ENCODE measurements around the gene MEOX1. TPM values are rescaled to one million over a fixed set of nuclear protein-coding genes. Genes with fewer than 3 reads are reported as not detected.

MEOX1 gene
- total RNA-seq, 1 donor from 2014 or later, result not detected

- Histone ChIP-seq H3K4me3 (ENCODE audit: insufficient read depth, low read depth, low read length) (no peak overlapping the region), H3K36me3 (ENCODE audit: insufficient read depth, low read length) (no peaks in the 10 kb centered on the region), H3K4me1 (ENCODE audit: insufficient read depth, low read length) (peaks cover 32% of the 10 kb centered on the region), H3K9me3 (ENCODE audit: insufficient read depth, low read depth, low read length) (no peaks in the 10 kb centered on the region), H2AFZ (ENCODE audit: low read depth, low read length) (no peak overlapping the region), H3K27ac (ENCODE audit: low read depth, low read length) (no peak overlapping the region), H3K9ac (ENCODE audit: low read length) (no peak overlapping the region), H4K20me1 (ENCODE audit: insufficient read depth, low read length) (no peaks in the 10 kb centered on the region), H3K4me2 (ENCODE audit: low read length) (no peak overlapping the region), H3K27me3 (ENCODE audit: insufficient read depth, low read length) (no peaks in the 10 kb centered on the region), H3K79me2 (ENCODE audit: insufficient read depth, low read length) (no peaks in the 10 kb centered on the region)
- Mint-ChIP-seq H3K27me3 (ENCODE audit: low read depth, unreplicated experiment) (peaks cover 7% of the 10 kb centered on the region), H3K36me3 (ENCODE audit: low read depth, unreplicated experiment) (peaks cover 2% of the 10 kb centered on the region), H3K4me1 (ENCODE audit: low read depth, unreplicated experiment) (peaks cover 23% of the 10 kb centered on the region), H3K9me3 (ENCODE audit: unreplicated experiment) (no peaks in the 10 kb centered on the region), H3K27ac (ENCODE audit: unreplicated experiment) (no peak overlapping the region), H3K4me3 (ENCODE audit: unreplicated experiment) (peak overlapping the region; percentile 5)
- FAIRE-seq, result no peak
- TF ChIP-seq EZH2 (IDR thresholded peaks at IDR 0.05; ENCODE audit: insufficient read depth, low read length) (no peak), CTCF (IDR thresholded peaks at IDR 0.05; ENCODE audit: insufficient read depth, low read depth, low read length) (no peak)
- DNase-seq (ENCODE audit: low read depth), result no peak
These were observed 66.3 kb downstream of the MEOX1 start for GRCh38 chr17:43595466-43595865.

GRCh38 chr17:43591779-43592562 is 69.8 kb downstream of the MEOX1 start:
- TF ChIP-seq CTCF (IDR thresholded peaks at IDR 0.05; ENCODE audit: insufficient read depth, low read depth, low read length) (no peak), EZH2 (IDR thresholded peaks at IDR 0.05; ENCODE audit: insufficient read depth, low read length) (no peak)
- Histone ChIP-seq H3K79me2 (ENCODE audit: insufficient read depth, low read length) (no peaks in the 10 kb centered on the region), H3K27me3 (ENCODE audit: insufficient read depth, low read length) (no peaks in the 10 kb centered on the region), H3K9me3 (ENCODE audit: insufficient read depth, low read depth, low read length) (no peaks in the 10 kb centered on the region), H3K27ac (ENCODE audit: low read depth, low read length) (peak overlapping the region; percentile 97), H4K20me1 (ENCODE audit: insufficient read depth, low read length) (no peaks in the 10 kb centered on the region), H3K4me2 (ENCODE audit: low read length) (peak overlapping the region; percentile 79), H2AFZ (ENCODE audit: low read depth, low read length) (peak overlapping the region; percentile 68), H3K36me3 (ENCODE audit: insufficient read depth, low read length) (no peaks in the 10 kb centered on the region), H3K4me3 (ENCODE audit: insufficient read depth, low read depth, low read length) (peak overlapping the region; percentile 2), H3K9ac (ENCODE audit: low read length) (peak overlapping the region; percentile 87), H3K4me1 (ENCODE audit: insufficient read depth, low read length) (peaks cover 25% of the 10 kb centered on the region)
- peaks cover 3% of the 10 kb centered on the region for H3K36me3 Mint-ChIP-seq (ENCODE audit: low read depth, unreplicated experiment)
- no peak overlapping the region for H3K4me3 Mint-ChIP-seq (ENCODE audit: unreplicated experiment)
- H3K27me3 Mint-ChIP-seq (ENCODE audit: low read depth, unreplicated experiment), result peaks cover under 1% of the 10 kb centered on the region
- peaks cover 13% of the 10 kb centered on the region for H3K4me1 Mint-ChIP-seq (ENCODE audit: low read depth, unreplicated experiment)
- no peak overlapping the region for H3K27ac Mint-ChIP-seq (ENCODE audit: unreplicated experiment)
- FAIRE-seq, result peak; percentile 49
- DNase-seq (ENCODE audit: low read depth), result peak; percentile 90
- peaks cover 9% of the 10 kb centered on the region for H3K9me3 Mint-ChIP-seq (ENCODE audit: unreplicated experiment)

- H3K27ac Mint-ChIP-seq (ENCODE audit: unreplicated experiment), result no peak overlapping the region
- Histone ChIP-seq H3K9me3 (ENCODE audit: insufficient read depth, low read depth, low read length) (no peaks in the 10 kb centered on the region), H3K36me3 (ENCODE audit: insufficient read depth, low read length) (no peaks in the 10 kb centered on the region), H3K79me2 (ENCODE audit: insufficient read depth, low read length) (no peaks in the 10 kb centered on the region), H3K27me3 (ENCODE audit: insufficient read depth, low read length) (no peaks in the 10 kb centered on the region), H3K4me1 (ENCODE audit: insufficient read depth, low read length) (peaks cover 25% of the 10 kb centered on the region), H3K9ac (ENCODE audit: low read length) (peak overlapping the region; percentile 87), H3K27ac (ENCODE audit: low read depth, low read length) (peak overlapping the region; percentile 97), H4K20me1 (ENCODE audit: insufficient read depth, low read length) (no peaks in the 10 kb centered on the region), H3K4me3 (ENCODE audit: insufficient read depth, low read depth, low read length) (peak overlapping the region; percentile 2), H3K4me2 (ENCODE audit: low read length) (peak overlapping the region; percentile 79), H2AFZ (ENCODE audit: low read depth, low read length) (peak overlapping the region; percentile 45)
- H3K27me3 Mint-ChIP-seq (ENCODE audit: low read depth, unreplicated experiment), result no peaks in the 10 kb centered on the region
- H3K36me3 Mint-ChIP-seq (ENCODE audit: low read depth, unreplicated experiment), result peaks cover 3% of the 10 kb centered on the region
- no peak for DNase-seq (ENCODE audit: low read depth)
- peaks cover 9% of the 10 kb centered on the region for H3K9me3 Mint-ChIP-seq (ENCODE audit: unreplicated experiment)
- H3K4me1 Mint-ChIP-seq (ENCODE audit: low read depth, unreplicated experiment), result peaks cover 13% of the 10 kb centered on the region
- no peak for FAIRE-seq
- no peak for TF ChIP-seq EZH2 (IDR thresholded peaks at IDR 0.05; ENCODE audit: insufficient read depth, low read length)
- TF ChIP-seq CTCF (IDR thresholded peaks at IDR 0.05; ENCODE audit: insufficient read depth, low read depth, low read length), result no peak
- no peak overlapping the region for H3K4me3 Mint-ChIP-seq (ENCODE audit: unreplicated experiment)
These were observed 70.7 kb downstream of the MEOX1 start for GRCh38 chr17:43591001-43591400.
